HG03439 (cell line): Measurements from ENCODE around the gene HRH1.
"Not testable (repeated sequence)": the region's sequence is repeated elsewhere in the genome, so short reads cannot be mapped to it uniquely, and the experiment has no call there.

ENCODE experiments used
- ATAC-seq: cut with Tn5 transposase; IDR thresholded peaks from one replicate; pipeline ENCODE4 v1.9.1; 2021; ENCODE audit warnings: mild to moderate bottlenecking, moderate library complexity; ENCODE audit not compliant: unreplicated experiment

HRH1 gene, protein sequence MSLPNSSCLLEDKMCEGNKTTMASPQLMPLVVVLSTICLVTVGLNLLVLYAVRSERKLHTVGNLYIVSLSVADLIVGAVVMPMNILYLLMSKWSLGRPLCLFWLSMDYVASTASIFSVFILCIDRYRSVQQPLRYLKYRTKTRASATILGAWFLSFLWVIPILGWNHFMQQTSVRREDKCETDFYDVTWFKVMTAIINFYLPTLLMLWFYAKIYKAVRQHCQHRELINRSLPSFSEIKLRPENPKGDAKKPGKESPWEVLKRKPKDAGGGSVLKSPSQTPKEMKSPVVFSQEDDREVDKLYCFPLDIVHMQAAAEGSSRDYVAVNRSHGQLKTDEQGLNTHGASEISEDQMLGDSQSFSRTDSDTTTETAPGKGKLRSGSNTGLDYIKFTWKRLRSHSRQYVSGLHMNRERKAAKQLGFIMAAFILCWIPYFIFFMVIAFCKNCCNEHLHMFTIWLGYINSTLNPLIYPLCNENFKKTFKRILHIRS

DNA sequence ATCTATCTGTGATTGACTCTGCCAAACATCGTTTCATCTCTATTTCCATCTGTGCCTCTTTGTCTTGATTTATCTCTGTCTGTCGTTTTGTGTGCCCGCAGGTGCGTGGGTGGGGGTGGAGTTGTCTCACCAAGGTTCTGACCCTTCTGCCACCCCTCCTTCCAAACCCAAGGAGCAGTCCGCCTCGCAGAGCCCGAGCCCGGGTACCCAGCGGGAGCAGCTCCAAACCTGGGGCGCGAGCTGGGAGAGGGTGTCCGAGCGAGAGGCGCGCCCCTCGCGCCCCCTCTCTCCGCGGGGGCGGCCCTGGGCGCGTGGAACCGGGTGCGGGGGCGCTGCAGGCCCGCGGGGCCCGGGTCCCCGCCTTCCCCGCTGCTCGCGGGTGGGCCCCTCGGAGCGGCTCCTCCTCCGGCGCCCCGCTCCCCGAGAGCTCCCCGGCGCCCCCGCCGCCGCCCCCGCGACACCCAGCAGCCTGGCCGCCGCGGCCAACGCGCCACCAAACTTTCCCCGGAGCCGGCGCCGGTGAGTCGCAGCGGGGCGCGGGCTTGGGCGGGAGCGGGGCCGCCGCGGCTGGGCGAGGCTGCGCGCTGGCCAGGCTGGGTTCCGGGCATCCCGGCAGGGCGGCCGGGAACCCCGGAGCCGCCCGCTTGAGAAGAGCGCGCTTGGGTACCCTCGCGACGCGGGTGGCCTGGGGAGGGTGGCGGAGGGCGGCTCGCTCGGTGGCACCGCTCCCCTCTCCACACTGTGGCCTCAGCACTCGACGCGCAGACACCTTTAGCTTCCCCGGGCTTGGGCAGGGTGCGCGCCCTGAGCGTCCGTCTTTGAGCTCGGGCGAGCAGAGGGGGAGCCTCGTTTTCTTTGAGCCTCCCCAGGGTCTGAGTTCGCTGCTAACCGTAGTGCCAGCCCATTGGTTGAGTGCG lies at the start of gene HRH1:
Gene HRH1 (plus strand): TSS at position 458 of the 917 bp plus-strand sequence. CDS start 104,545 bp downstream, outside the sequence.
- ATAC-seq, result no peak

- ATAC-seq, result not testable (repeated sequence)
These were observed 41.0 kb upstream of the HRH1 start for GRCh38 chr3:11113316-11113715.

DNA sequence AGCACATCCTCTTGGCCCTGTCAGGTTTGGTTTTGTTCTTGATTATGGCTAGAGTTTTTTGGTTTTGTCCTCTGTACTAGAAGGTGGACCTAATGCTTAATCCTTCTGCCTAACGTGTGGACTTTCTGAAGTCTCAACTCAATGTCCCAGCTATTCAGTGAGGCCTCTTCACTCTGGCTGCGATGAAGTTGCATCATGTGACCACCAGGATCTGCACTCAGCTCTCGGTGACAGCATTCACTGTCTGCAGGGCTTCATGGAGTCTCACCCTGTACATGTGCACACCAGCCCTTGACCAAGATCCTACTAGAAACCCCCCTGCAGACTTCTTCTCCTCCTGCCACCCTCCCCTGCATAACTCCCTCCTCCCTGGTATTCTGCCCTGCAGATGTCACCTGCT lies 38.7 kb upstream of the HRH1 start:
- ATAC-seq, result no peak

- no peak for ATAC-seq
These were observed 37.8 kb upstream of the HRH1 start for GRCh38 chr3:11116336-11117059.

DNA sequence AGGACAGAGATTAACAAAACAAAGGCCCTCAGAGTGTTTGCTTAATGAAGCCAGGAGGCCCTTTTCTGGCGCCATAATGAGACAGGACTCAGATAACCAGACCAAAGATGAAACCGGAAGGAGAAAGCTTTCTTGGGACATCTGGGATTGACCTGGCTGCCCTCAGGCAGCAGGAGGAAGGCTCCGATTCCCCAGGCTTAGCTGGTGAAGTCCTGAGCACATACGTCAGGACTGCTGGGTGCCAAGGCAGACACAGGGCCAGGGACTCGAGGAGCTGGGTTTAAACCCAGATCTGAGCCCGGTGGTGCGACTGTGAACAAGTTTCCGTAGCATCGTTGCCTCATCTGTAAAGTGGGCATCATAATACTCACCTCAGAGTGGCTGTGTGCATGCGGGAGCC lies 36.7 kb upstream of the HRH1 start:
- ATAC-seq, result no peak

DNA sequence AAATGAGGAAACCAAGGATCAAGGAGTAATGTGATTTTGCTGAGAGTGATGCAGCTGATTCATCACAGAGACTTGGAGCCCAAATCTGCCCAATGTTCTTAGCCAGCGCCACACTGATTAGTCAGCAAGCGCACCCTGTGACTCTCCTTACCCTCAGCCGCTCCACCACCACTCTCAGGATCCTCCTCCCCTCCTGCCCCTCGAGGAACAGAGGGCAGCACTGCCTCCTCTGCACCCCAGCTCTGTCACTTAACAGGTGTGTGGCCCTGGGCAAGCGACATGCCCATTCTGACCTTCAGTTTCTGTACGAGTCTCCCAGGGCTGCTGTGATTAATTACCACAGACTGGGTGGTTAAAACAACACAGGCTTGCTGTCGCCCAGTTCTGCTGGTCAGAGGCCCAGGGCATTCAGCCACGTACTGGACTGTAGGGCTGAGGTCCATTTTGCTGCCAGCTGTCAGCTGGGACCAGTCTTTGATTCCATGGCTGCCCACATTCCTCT lies 36.1 kb upstream of the HRH1 start:
- ATAC-seq, result no peak

DNA sequence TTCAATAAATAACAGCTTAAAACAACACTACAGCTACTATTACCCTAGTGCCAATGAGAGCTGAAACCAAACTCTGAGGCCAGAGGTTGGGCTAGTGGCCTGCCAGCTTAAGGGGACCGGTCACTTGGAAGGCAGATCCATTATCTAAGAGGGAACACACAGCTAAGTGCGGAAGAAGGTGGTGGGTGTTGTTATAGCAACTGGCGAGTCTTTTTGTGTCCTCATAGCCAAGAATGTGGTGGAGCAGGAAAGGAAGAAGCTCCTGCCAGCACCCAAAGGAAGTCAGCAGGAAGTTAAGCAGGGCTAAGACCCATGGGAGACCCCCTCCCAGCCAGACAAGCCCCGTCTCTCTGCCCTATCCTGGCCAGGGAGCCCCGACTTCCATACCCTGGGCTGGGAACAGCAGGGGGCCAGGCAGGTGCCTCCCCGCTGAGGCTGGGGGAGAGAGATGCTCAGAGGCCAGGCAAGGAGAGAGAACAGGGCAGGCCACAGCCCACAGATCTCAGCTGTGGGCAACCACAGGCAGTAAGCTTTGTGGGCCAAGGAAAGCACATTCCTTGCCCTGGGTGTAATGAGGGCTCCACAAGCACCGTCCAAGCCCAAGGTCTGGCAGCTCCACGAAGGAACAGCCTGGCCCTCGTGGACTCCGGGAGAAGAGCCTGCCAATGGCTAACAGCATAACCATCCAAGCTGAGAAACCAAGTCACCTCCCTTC lies 34.0 kb upstream of the HRH1 start:
- no peak for ATAC-seq

DNA sequence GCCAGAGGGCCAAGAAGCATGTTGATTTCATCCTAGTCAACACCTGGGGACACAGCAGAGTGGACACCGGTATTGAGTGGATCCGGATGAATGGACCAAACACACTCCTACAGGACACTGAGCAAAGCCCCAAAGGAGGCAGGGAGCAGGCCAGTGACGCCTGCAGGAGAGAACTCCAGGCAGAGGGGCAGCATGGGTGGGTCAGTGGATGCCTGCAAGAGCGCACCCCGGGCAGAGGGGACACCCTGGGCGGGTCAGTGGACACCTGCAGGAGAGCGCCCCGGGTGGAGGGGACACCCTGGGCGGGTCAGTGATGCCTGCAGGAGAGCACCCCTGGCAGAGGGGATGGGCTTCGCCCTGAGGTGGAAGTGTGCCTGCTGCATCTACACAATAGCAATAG lies 27.6 kb upstream of the HRH1 start:
- ATAC-seq, result no peak

DNA sequence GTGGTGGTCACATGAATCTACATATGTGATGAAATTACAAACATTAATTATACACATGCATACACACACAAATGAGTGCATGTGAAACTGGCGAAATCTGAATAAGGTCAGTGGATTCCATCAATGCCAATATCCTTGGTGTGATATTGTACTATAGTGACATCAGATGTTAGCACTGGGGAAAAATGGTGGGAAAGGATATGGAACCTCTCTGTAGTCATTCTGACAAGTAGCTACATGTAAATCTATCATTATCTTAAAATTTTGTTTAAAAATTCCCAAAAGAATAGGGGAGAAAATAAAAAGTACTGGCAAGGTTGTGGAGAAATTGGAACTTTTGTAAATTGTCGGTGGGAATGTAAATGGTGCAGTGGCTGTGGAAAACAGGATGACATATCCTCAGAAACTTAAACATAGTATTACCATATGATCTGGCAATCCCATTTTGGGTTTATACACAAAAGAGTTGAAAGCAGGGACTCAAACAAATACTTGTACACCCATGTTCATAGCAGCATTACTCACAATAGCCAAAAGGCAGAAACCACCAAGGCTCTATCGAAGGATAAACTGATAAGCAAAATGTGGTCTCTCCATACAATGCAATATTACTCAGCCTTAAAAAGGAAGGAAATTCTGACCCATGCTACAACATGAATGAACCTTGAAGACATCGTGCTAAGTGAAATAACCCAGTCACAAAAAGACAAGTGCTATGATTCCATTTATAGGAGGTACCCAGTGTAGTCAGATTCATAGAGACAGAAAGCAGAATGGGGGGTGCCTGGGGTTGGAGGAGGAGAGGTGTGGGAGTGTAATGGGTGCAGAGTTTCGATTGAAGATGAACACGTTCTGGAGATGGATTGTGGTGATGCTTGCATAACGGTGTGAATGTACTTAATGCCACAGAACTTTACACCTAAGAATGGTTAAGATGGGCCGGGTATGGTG lies 25.3 kb upstream of the HRH1 start:
- no peak for ATAC-seq

GRCh38 chr3:11130385-11130784 lies 23.9 kb upstream of the HRH1 start:
- no peak for ATAC-seq

GRCh38 chr3:11131371-11131770 lies 22.9 kb upstream of the HRH1 start:
- no peak for ATAC-seq

DNA sequence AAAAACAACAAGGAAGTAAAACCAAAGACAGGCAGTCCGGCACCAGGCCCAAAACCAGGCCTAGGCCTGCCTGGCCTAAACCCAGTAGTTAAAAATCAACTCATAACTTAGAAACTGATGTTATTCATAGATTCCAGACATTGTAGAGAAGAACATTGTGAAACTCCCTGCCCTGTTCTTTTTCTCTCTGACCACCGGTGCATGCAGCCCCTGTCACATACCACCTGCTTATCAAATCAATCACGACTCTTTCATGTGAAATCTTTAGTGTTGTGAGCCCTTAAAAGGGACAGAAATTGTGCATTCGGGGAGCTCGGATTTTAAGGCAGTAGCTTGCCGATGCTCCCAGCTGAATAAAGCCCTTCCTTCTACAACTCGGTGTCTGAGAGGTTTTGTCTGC lies 22.4 kb upstream of the HRH1 start:
- not testable (repeated sequence) for ATAC-seq

- ATAC-seq, result no peak
These were observed 21.4 kb upstream of the HRH1 start for GRCh38 chr3:11132861-11133260.

DNA sequence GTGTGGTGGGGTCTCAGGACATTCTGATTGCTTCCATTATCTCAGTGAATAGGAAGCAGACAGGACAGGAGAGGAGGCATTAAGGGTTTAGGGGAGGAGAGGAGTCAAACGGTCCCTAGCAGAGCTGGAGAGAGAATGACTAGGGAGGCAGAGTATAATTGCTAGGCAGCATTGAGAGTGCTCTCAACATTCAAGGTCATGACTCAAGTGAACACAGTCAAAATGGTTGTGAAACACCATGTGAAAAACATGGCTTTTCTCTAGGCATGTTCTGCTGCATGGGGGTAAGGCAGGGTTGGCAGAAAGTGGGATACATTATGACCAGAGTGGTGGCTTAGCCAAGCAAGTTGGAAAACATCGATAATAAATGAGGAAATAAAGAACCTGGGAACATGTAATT lies 19.5 kb upstream of the HRH1 start:
- ATAC-seq, result no peak

GRCh38 chr3:11136116-11136515 lies 18.2 kb upstream of the HRH1 start:
- ATAC-seq, result no peak

DNA sequence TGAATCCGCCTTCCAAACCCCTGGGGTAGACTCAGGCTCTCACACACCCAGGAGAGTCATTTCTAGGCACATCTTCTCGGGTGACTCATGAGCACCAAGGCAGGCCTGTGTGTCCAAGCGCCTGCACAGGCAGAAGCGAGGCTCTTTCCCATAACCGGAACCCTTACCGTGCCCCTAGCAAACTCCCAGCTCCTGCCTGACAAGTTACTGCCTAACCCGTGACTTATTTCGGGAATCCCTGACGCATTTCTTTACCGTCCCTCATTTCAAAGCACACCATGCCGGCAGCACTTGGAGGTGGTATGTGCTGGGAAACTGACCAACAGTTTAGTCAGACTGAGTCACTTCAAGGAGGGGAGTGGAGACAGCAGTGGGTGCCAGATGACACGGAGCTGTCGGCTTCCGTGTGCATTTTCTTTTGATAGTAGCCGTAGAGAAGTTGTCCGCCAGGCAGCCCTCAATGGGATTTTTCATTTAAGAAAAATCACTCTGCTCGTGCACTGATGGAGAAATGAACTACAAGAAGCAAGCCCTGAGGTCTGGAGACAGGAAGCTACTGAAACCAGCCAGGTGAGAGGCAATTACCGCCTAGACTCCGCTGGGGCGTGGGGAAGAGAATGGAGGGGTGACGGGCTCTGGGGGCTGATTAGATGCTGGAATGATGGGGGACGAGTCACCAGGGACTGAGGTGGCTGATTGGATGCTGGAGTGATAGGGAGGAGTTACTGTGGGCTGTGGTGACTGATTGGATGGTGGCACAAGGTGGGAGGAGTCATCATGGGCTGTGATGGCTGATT lies 17.3 kb upstream of the HRH1 start:
- no peak for ATAC-seq

GRCh38 chr3:11137627-11137959 lies 16.7 kb upstream of the HRH1 start:
- no peak for ATAC-seq

- no peak for ATAC-seq
These were observed 15.9 kb upstream of the HRH1 start for GRCh38 chr3:11138371-11138770.
